C4-2B (cell line): ENCODE measurements around the gene REELD1.

Experiments used
- H3K27ac ChIP-seq: fragments of 450-650 bp; 2 replicates; pipeline ENCODE4 v1.5.1; 2017
- ZFX ChIP-seq: fragments of 450-650 bp; IDR thresholded peaks from 2 replicates; pipeline ENCODE4 v1.6.1; 2017
- TF ChIP-seq, protein P1 (sequence below): fragments of 450-650 bp; conservative IDR thresholded peaks from 2 replicates; pipeline ENCODE4 v1.5.1; 2017; ENCODE audit warnings: mild to moderate bottlenecking

The REELD1 gene

GRCh38 chr4:146274774-146275173 is 60.4 kb downstream of the REELD1 start:
- H3K27ac ChIP-seq, result no peak overlapping the region
- TF ChIP-seq ZFX, result no peak
- TF ChIP-seq, protein P1, sequence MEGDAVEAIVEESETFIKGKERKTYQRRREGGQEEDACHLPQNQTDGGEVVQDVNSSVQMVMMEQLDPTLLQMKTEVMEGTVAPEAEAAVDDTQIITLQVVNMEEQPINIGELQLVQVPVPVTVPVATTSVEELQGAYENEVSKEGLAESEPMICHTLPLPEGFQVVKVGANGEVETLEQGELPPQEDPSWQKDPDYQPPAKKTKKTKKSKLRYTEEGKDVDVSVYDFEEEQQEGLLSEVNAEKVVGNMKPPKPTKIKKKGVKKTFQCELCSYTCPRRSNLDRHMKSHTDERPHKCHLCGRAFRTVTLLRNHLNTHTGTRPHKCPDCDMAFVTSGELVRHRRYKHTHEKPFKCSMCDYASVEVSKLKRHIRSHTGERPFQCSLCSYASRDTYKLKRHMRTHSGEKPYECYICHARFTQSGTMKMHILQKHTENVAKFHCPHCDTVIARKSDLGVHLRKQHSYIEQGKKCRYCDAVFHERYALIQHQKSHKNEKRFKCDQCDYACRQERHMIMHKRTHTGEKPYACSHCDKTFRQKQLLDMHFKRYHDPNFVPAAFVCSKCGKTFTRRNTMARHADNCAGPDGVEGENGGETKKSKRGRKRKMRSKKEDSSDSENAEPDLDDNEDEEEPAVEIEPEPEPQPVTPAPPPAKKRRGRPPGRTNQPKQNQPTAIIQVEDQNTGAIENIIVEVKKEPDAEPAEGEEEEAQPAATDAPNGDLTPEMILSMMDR, result no peak

GRCh38 chr4:146275370-146275769 is 61.0 kb downstream of the REELD1 start:
- TF ChIP-seq, protein P1, result no peak
- TF ChIP-seq ZFX, result no peak
- H3K27ac ChIP-seq, result no peak overlapping the region

DNA sequence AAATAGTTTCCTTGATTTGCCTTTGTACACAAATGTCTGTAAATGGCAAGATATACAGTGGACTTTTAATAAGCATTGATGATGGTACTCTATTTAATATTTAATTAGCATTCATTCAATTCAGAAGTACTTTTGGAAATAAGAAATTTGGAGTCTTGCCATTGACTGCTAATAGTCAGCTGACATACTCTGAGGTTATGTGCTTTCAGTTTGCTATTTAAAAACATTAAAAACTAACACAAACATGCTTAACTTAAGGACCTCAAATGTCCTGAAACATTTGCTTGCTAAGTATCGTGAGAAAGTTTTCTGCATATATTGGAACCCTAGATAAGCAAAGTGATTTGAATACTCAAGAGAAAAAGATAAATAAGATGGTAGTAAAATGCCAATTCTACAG is 64.6 kb downstream of the REELD1 start:
- no peak overlapping the region for H3K27ac ChIP-seq

More for the DNA sequence above, 64.6 kb downstream of the REELD1 start:
- no peak for TF ChIP-seq ZFX
- TF ChIP-seq, protein P1, result no peak
